Thymus (tissue), 11 donors: Measurements from ENCODE around the gene USP54. TPM values are rescaled to one million over a fixed set of nuclear protein-coding genes. Genes with fewer than 3 reads are reported as not detected.
A peak's percentile ranks its signal among the peaks of the same experiment; 100 is the strongest.
"Not testable (repeated sequence)": the region's sequence is repeated elsewhere in the genome, so short reads cannot be mapped to it uniquely, and the experiment has no call there.

Experiments used
- DNase-seq, 9 donors: peaks; one replicate each; pipeline ENCODE4 v3.0.0-alpha.2; 2013; ENCODE audit warnings: low spot score in 9 of 9, low read depth in 6 of 9, missing footprints in 1 of 9
- H3K27ac ChIP-seq, 2 donors: one replicate each; pipeline ENCODE4 v1.5.1; 2013; ENCODE audit warnings: control low read depth in 1 of 2, low read depth in 1 of 2, low read length in 1 of 2, mild to moderate bottlenecking in 1 of 2, moderate library complexity in 1 of 2
- H3K27me3 ChIP-seq, 2 donors: one replicate each; pipeline ENCODE4 v1.5.1; 2013; ENCODE audit warnings: low read length in 1 of 2; ENCODE audit not compliant: control insufficient read depth in 2 of 2, insufficient read depth in 1 of 2
- H3K36me3 ChIP-seq, 2 donors: one replicate each; pipeline ENCODE4 v1.5.1; 2013; ENCODE audit warnings: low read length in 1 of 2, mild to moderate bottlenecking in 1 of 2, moderate library complexity in 1 of 2; ENCODE audit not compliant: control insufficient read depth in 2 of 2, insufficient read depth in 2 of 2
- H3K4me1 ChIP-seq, 2 donors: one replicate each; pipeline ENCODE4 v1.5.1; 2013; ENCODE audit warnings: low read length in 2 of 2; ENCODE audit not compliant: control insufficient read depth in 2 of 2, insufficient read depth in 2 of 2
- H3K4me3 ChIP-seq, 2 donors: one replicate each; pipeline ENCODE4 v1.5.1; 2013; ENCODE audit warnings: low read length in 2 of 2, control low read depth in 1 of 2, mild to moderate bottlenecking in 1 of 2
- H3K9me3 ChIP-seq, 2 donors: one replicate each; pipeline ENCODE4 v1.5.1; 2013; ENCODE audit warnings: low read length in 1 of 2, mild to moderate bottlenecking in 1 of 2; ENCODE audit not compliant: control insufficient read depth in 2 of 2, insufficient read depth in 1 of 2
- WGBS: extraction: QIAGEN DNeasy Blood & Tissue Kit; methylation state at CpG from one replicate; pipeline ENCODE4 v1.1.7; 2013; 5-methylcytosine and 5-hydroxymethylcytosine counted together
- polyA plus RNA-seq: library from polyadenylated mRNA; stranded (reverse); fragments of 200-250 nt; gene quantifications from one replicate; pipeline ENCODE4 v1.2.3, GENCODE V29; 2013
- total RNA-seq: library from RNA; stranded (reverse); fragments of 120-200 nt; gene quantifications from one replicate; pipeline ENCODE4 v1.2.4, GENCODE V29; 2013
- donor health status: healthy.

The USP54 gene
- total and polyA plus RNA-seq, 2 donors = 8.2 to 10.4 TPM

DNA sequence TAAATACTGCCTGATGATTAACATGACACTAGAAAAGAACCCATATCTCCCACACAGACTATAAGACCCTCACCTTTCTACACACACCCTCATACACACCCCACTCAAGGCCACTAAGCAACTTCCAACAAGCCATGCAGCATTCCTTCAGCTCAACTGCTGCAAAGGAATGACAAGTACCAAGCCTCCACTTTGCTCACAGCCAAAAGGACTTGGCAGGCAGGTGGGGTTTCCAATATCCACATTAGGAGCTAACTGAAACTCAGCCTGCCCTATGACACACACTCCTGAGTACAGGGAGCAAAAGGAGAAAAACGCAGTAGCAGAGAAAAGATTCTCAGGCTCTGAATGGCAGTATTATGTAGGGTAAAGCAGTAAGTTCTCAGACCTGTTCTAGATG, 13.4 kb downstream of the USP54 start:
- Histone ChIP-seq H3K9me3 (no peaks in the 10 kb centered on the region), H3K27me3 (no peaks in the 10 kb centered on the region), H3K36me3 (no peaks in the 10 kb centered on the region), H3K4me1 (no peaks in the 10 kb centered on the region), H3K27ac (peak overlapping the region in 1 of 2 donors; percentile 41), H3K4me3 (no peak overlapping the region)
- 94% methylated on average over 1 of the region's 1 CpG for WGBS
- peak in 1 of 9 donors; percentile 10 for DNase-seq

- H3K4me3 ChIP-seq = no peak overlapping the region
- no peak for DNase-seq
- H3K9me3 ChIP-seq = no peaks in the 10 kb centered on the region
- 97% methylated on average over 3 of the region's 3 CpGs for WGBS
- peak overlapping the region in 1 of 2 donors; percentile 72 for H3K27ac ChIP-seq
- H3K36me3 ChIP-seq = no peaks in the 10 kb centered on the region
- H3K4me1 ChIP-seq = no peaks in the 10 kb centered on the region
- no peaks in the 10 kb centered on the region for H3K27me3 ChIP-seq
Observed at GRCh38 chr10:73576890-73577591, 14.1 kb downstream of the USP54 start.

DNA sequence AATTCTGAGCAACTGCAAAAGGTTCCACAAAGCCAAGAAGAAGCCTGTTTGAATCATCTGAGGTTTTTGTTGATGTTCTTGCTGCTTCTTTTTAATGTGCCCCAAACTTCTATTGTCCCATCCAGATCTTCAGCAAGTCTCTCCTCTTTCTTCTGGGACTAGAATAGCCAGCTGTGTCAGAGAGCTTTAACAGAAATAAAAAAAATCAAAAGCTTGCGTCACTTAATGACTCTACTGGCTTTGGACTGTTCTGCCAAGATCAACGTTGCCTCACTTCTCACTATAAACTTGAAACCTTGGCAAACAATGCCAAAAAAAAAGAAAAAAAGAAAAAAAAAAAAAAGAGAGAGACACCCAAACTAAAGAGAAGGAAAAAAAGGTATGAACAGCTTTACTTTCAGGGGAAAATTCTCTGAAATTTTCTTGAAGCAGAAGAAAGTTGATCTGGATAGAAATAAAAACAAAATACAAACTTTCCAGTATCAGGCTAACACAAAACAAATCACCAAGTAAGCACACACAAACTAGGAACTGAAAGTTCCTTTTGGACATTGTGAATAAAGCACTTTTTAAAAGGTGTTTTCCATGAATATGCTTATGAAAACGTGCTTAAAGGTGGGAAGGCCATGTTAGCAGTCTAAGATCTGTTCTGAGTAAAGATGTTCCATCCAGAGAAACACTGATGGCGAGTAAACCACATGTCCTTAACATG, 14.8 kb downstream of the USP54 start:
- H3K4me3 ChIP-seq = no peak overlapping the region
- H3K27ac ChIP-seq = peak overlapping the region; percentile 60 to 72
- H3K36me3 ChIP-seq = no peaks in the 10 kb centered on the region
- peak in 1 of 9 donors; percentile 19 for DNase-seq
- 87% methylated on average over 4 of the region's 4 CpGs for WGBS
- no peaks in the 10 kb centered on the region for H3K4me1 ChIP-seq
- H3K9me3 ChIP-seq = no peaks in the 10 kb centered on the region
- H3K27me3 ChIP-seq = no peaks in the 10 kb centered on the region

DNA sequence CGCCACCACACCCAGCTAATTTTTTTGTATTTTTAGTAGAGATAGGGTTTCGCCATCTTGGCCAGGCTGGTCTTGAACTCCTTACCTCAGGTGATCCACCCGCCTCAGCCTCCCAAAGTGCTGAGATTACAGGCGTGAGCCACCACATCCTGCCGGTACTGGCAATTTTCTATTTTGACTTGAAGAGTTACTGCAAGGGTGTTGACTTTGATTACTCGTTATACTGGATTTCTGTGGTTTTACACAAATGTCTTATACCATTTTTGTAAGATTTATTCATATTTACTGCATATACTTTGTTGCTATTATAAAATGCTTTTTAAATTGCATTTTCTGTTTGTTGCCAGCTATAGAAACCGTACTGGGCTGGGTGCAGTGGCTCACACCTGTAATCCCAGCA, 24.1 kb downstream of the USP54 start:
- H3K36me3 ChIP-seq, DNase-seq, H3K27ac ChIP-seq, H3K27me3 ChIP-seq, H3K9me3 ChIP-seq, H3K4me1 ChIP-seq, H3K4me3 ChIP-seq: not testable (repeated sequence)
- WGBS = 92% methylated on average over 7 of the region's 7 CpGs

GRCh38 chr10:73561192-73561591, 29.9 kb downstream of the USP54 start:
- H3K4me3 ChIP-seq = no peak overlapping the region
- H3K9me3 ChIP-seq = no peaks in the 10 kb centered on the region
- no peak for DNase-seq
- H3K36me3 ChIP-seq = no peaks in the 10 kb centered on the region
- H3K27ac ChIP-seq = no peak overlapping the region
- H3K27me3 ChIP-seq = no peaks in the 10 kb centered on the region
- H3K4me1 ChIP-seq = no peaks in the 10 kb centered on the region
- WGBS = 100% methylated on average over 1 of the region's 1 CpG

DNA sequence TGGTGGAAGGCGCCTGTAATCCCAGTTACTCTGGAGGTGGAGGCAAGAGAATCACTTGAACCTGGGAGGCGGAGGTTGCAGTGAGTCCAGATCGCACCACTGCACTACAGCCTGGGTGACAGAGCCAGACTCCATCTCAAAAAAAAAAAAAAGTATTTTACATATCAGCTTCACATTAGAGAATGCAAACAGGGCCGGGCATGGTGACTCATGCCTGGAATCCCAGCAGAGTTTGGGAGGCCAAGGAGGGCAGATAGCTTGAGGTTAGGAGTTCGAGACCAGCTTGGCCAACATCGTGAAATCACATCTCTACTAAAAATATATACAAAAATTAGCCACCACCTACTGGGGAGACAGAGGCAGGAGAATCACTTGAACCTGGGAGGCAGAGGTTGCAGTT, 31.6 kb downstream of the USP54 start:
- no peak for DNase-seq
- Histone ChIP-seq H3K4me3 (no peak overlapping the region), H3K36me3 (no peaks in the 10 kb centered on the region), H3K27ac (no peak overlapping the region), H3K9me3 (no peaks in the 10 kb centered on the region), H3K27me3 (no peaks in the 10 kb centered on the region), H3K4me1 (no peaks in the 10 kb centered on the region)
- 98% methylated on average over 6 of the region's 6 CpGs for WGBS

DNA sequence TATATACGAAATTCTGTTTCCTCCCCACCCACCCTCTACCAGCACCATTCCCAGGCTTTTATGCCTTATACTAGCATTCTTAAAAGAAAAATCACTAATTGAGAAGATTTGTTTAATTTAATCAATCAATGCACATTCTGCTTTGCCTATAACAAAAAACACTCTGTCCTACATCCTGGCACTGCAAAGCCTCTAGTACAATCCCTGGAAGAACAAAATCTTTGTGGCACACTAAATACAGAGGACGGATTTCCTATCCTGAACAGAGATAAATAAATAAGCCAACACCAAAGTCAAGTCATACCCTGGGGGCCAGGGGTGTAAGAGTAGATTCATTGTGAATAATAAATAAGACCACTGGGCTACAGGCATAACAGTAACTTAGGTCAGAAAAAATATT, 34.3 kb downstream of the USP54 start:
- Histone ChIP-seq H3K36me3 (no peaks in the 10 kb centered on the region), H3K4me3 (no peak overlapping the region), H3K4me1 (no peaks in the 10 kb centered on the region), H3K27me3 (no peaks in the 10 kb centered on the region), H3K27ac (no peak overlapping the region), H3K9me3 (no peaks in the 10 kb centered on the region)
- 99% methylated on average over 2 of the region's 2 CpGs for WGBS
- no peak for DNase-seq

DNA sequence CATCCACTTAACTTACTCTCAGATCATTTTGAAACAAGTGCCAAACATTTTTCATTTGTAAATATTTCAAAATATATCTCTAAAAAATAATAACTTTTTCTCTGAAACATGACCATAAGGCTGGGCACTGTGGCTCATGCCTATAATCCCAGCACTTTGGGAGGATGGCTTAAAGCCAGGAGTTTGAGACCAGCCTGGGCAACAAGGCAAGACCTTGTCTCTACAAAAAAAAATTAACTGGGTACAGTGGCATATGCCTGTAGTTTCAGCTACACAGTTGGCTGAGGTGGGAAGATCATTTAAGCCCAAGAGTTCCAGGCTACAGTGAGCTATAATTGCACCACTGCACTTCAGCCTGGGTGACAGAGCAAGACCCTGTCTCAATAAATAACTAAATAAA, 36.4 kb downstream of the USP54 start:
- Histone ChIP-seq H3K36me3 (no peaks in the 10 kb centered on the region), H3K27ac (no peak overlapping the region), H3K9me3 (no peaks in the 10 kb centered on the region), H3K4me3 (no peak overlapping the region), H3K4me1 (no peaks in the 10 kb centered on the region), H3K27me3 (no peaks in the 10 kb centered on the region)
- no peak for DNase-seq

DNA sequence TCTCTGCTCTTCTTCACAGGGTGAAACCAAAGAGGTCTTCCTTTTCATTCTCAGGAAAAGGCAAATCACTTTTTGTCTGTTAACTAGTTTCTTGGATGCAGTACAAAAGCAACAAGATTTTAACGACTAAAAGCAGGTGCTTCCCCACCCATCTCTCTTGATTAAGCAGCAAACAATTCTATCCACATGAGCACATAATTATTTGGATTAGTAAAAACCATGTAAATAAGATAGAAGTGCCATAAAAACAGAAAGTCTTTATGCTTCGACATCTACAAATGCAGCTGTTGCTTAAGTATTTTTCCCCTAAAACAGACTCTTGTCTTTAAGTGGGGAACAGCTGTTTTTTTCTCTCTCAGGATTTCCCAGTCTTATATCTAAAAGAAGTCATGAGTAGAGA, 37.4 kb downstream of the USP54 start:
- no peak overlapping the region for H3K4me3 ChIP-seq
- no peaks in the 10 kb centered on the region for H3K36me3 ChIP-seq
- no peak for DNase-seq
- no peaks in the 10 kb centered on the region for H3K9me3 ChIP-seq
- H3K27ac ChIP-seq = no peak overlapping the region
- WGBS = 78% methylated on average over 2 of the region's 2 CpGs
- no peaks in the 10 kb centered on the region for H3K4me1 ChIP-seq
- H3K27me3 ChIP-seq = no peaks in the 10 kb centered on the region
